MG63 (cell line): ENCODE results near the gene MYLK3. TPM values are rescaled to one million over a fixed set of nuclear protein-coding genes. Genes with fewer than 3 reads are reported as not detected.
"Not testable (repeated sequence)": the region's sequence is repeated elsewhere in the genome, so short reads cannot be mapped to it uniquely, and the experiment has no call there.

Source experiments
- DNase-seq: peaks from one replicate; pipeline ENCODE4 v3.0.0-alpha.2; 2020
- H3K27me3 ChIP-seq: fragments of 250-450 bp; sonication (Bioruptor Pico); 2 replicates; pipeline ENCODE4 v1.5.1; 2020; ENCODE audit warnings: mild to moderate bottlenecking, moderate library complexity
- H3K36me3 ChIP-seq: fragments of 250-450 bp; sonication (Bioruptor Pico); 2 replicates; pipeline ENCODE4 v1.5.1; 2020; ENCODE audit warnings: mild to moderate bottlenecking, moderate library complexity
- H3K4me3 ChIP-seq: fragments of 250-450 bp; sonication (Bioruptor Pico); 2 replicates; pipeline ENCODE4 v1.5.1; 2020; ENCODE audit warnings: mild to moderate bottlenecking, moderate library complexity
- H3K9me3 ChIP-seq: fragments of 250-450 bp; sonication (Bioruptor Pico); 2 replicates; pipeline ENCODE4 v1.5.1; 2020; ENCODE audit warnings: mild to moderate bottlenecking, moderate library complexity
- total RNA-seq: library from RNA; depleted of rRNA; stranded (reverse); fragments of >200 nt; shearing (Covaris generic); gene quantifications from 2 replicates; pipeline ENCODE4 v1.2.3, GENCODE V29; 2014; ENCODE audit warnings: low replicate concordance; rRNA removed

MYLK3 gene
- total RNA-seq, 1 experiment from 2014 or later = 0.10 TPM

DNA sequence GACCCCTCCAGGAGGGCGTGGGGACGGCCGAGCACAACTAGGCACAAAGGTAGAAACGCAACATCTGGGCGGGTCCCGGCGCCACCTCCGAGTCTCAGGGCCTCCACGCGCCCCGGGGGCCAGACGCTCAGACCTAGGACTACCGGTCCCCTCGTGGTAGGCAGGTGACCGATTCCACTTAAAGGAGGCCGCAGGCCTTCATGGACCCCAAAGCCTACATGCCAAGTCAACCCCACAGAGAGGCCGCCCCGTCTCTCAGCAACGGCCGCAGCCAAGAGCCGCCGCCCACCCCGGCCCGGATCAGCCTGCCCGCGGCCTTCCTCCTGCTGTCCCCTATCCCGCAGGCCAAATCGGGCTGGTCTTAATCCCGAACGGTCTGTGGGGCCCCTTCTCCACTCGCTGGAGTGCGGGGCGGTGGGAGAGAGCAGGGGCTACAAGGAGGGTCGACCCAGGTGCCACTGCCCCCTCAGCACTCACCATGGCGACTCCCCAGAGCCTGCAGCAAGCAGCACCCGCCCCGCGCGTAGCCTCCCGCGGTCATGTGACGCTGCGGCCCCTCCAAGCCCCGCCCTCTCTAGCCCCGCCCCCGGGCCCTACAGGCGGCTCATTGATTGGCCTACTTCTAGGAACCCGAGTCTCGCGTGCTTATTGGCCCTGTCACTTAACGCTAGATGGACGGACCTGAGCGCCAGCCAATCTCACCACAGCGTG lies 59.3 kb downstream of the MYLK3 start, which contains the start of gene VPS35:
TSS of gene VPS35 (minus strand) at position 525 of the 711 bp plus-strand sequence. CDS start at position 480, 45 bp downstream.
- Histone ChIP-seq H3K36me3 (peaks cover 31% of the 10 kb centered on the region), H3K27me3 (no peaks in the 10 kb centered on the region), H3K9me3 (no peaks in the 10 kb centered on the region), H3K4me3 (peak within 1 kb of the TSS; percentile 90)
- peak; percentile 99 for DNase-seq

DNA sequence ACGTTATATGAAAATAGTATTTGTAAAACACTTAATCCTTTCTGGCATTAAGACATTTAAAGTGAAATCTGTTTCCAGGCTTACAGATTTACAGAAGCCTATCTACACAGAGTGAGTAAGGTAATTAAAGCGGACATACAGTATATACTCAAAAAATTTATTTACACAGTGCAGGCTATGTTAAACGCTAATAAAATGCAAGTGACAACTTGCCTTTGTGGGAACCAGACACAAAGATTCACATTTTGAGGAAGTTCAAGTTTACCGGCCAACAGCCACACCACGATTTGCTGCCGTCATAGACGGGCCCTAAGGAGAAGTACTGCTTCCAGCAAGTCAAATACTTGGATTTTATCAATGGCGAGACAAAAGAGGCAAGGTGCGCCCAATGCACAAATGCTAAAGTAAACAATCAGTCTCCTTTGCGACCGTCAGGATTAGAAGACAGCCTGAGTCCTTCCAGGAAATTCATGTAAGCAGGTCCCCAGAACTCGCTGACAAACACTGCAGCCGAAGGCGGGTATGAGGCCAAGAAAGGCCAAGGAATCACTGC lies 60.0 kb downstream of the MYLK3 start:
- H3K4me3 ChIP-seq = peak overlapping the region; percentile 90
- H3K9me3 ChIP-seq = no peaks in the 10 kb centered on the region
- H3K36me3 ChIP-seq = peaks cover 29% of the 10 kb centered on the region
- no peak for DNase-seq
- H3K27me3 ChIP-seq = no peaks in the 10 kb centered on the region

DNA sequence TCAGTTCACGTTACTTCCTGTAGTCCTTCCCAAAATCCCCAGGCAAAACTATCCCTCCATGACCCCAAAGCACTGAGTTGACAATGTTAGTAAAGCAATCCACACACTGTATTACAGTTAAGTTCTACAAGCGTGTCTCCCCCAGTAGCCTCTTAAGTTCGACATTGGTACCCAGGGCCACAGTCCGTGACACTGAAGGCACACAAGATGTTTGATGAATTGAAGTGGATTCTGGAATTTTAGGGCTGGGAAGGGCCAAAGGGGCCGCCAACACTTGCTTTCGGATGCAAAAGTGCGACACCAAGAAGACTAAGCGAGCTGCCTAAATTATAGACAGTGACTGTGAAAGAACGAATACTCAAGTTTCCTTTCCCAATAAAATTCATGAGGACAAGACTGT lies 60.7 kb downstream of the MYLK3 start:
- Histone ChIP-seq H3K27me3 (no peaks in the 10 kb centered on the region), H3K4me3 (peak overlapping the region; percentile 90), H3K9me3 (no peaks in the 10 kb centered on the region), H3K36me3 (peaks cover 22% of the 10 kb centered on the region)
- DNase-seq = no peak

DNA sequence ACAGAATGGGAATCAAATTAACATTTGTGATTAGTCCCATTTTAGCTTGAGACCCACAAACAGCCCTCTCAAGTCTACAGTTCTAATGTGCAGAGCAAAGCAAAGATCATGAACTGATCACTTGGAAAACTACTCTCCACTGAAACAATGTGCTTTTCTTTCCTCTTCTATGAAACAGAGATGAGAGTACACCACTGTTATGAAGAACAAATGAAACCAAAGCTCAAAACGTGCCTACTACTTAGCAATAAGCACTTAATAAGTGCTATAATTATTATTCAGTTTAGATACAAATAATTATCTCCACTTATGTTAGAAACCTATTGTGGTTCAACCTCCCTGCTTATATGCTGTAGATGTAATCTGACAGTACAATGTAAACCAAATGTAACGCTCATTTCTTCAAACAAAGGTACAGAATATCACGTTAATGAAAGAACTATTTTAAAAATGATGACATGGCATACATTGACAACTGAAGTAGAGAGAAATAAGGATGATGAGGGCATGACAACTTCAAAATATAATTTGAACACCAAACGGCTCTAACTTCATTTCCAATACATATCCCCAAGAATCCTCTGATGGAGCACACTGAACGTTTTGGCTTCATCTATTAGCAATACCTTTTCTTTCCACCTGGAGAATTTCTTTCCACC lies 61.2 kb downstream of the MYLK3 start:
- H3K4me3 ChIP-seq = peak overlapping the region; percentile 90
- DNase-seq = no peak

DNA sequence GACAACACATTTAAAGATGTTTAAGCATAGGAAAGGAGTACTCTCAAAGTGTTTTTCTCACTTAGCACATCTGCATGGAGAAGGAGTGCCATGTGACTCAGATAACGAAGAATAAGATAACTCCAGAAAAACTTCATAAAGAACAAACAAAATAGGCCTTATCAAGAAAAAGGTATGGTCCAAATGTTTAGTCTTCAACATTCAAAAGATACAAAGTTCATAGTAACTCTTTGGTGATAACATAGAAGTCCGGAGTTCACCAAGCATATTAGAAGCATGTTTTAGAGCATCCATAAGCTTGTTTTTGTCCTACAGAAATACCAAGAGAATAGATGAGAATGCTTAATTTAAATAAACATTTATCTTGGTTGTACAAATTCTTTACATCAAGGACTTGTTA lies 66.3 kb downstream of the MYLK3 start:
- H3K4me3 ChIP-seq, H3K9me3 ChIP-seq, H3K27me3 ChIP-seq, DNase-seq: not testable (repeated sequence)
- H3K36me3 ChIP-seq = peaks cover 35% of the 10 kb centered on the region

More for the DNA sequence above, 61.2 kb downstream of the MYLK3 start:
- no peaks in the 10 kb centered on the region for H3K27me3 ChIP-seq
- H3K36me3 ChIP-seq = peaks cover 19% of the 10 kb centered on the region
- no peaks in the 10 kb centered on the region for H3K9me3 ChIP-seq

DNA sequence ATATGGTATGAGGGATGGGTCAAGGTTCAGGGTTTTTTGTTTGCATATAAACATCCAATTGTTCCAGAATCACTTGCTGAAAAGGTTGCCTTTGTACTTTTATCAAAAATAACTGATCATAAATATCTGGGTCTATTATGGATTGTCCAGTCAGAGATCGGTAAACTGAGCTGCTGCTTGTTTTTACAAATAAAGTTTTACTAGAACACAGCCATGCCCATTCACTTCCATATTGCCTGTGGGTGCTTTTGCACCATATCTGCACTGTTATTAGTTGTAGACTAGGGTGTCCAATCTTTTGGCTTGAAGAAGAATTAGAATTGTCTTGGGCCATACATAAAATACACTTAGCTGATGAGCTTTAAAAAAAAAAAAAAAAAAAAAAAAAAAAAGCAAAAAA lies 70.2 kb downstream of the MYLK3 start:
- not testable (repeated sequence) for DNase-seq, H3K27me3 ChIP-seq, H3K9me3 ChIP-seq, H3K4me3 ChIP-seq
- H3K36me3 ChIP-seq = peaks cover 62% of the 10 kb centered on the region

DNA sequence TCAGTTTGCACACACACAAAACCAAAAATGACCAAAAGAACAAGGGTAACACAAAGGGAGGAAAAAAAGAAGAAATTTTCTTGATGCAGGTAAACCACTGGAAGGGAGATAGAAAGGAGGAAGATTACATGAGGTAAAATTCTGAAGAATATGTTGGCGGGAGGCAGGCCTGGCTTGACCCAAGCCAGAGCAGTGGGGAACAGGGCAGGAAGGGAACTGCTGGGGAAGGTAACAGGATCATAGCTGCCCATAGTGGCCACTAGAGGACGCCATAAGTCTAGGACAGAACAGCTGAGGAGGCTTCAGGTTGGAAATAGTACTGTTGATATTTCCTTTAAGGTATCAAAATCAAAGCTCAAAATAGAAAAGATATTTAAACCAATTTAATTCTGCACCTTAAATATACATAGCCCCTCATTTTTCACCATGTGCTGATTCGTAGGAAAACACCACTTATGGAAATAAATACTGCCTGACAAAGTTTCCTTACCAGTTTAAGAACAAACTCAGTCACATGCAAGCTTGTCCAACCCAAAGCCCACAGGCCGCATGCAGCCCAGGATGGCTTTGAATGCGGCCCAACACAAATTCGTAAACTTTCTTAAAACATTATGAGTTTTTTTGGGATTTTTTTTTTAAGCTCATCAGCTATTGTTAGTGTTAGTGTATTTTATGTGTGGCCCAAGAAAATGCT lies 74.7 kb downstream of the MYLK3 start:
- Histone ChIP-seq H3K9me3 (no peaks in the 10 kb centered on the region), H3K4me3 (no peak overlapping the region), H3K36me3 (peaks cover 72% of the 10 kb centered on the region), H3K27me3 (no peaks in the 10 kb centered on the region)
- peak; percentile 37 for DNase-seq

DNA sequence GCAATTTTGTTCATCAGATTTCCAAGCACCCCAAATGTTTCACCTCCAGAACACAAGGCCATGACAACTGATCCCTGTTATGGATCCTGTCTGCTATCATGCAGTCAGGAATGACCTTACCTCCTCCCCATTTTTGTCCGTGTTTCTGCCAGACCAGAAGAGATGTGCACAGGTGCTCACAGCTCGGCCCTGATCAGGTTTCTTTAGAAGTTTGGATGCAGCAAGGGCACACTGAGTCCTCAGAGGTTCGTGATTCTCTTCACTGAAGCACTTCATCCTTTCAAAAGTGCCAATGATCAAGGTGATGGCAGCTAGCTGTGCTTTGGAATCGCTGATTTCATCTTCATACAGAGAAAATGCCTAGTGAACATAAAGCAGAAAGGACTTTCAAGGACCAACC lies 86.0 kb downstream of the MYLK3 start:
- Histone ChIP-seq H3K36me3 (peaks cover 67% of the 10 kb centered on the region), H3K4me3 (no peak overlapping the region), H3K9me3 (no peaks in the 10 kb centered on the region), H3K27me3 (no peaks in the 10 kb centered on the region)
- DNase-seq = no peak

DNA sequence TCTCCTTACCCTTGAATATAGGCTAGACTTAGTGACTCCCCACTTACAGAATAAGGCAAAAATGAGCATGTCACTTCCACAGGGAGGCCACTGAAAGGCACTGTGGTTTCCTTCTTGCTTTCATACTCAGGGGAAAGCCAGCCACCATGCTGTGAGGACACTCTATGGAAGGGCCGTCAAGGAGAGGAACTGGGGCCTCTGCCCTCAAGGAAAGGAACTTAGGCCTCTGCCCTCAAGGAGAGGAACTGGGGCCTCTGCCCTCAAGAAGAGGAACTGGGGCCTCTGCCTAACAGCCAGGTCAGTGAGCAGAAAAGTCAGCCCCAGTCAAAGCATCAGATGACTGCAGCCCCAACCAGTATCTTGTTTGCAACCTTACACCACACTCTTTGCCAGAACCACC lies 89.2 kb downstream of the MYLK3 start:
- Histone ChIP-seq H3K27me3 (no peaks in the 10 kb centered on the region), H3K36me3 (peaks cover 49% of the 10 kb centered on the region), H3K4me3 (no peak overlapping the region), H3K9me3 (no peaks in the 10 kb centered on the region)
- no peak for DNase-seq

Other genes with a start within 250 kb of the MYLK3 start
- 58.3 and 92.9 TPM in 2 replicates for gene SHCBP1, start 127.0 kb downstream of the MYLK3 start, total RNA-seq
- gene VPS35, start 59.2 kb downstream of the MYLK3 start, total RNA-seq = 134 and 163 TPM in 2 replicates
- 58.2 and 68.2 TPM in 2 replicates for gene ORC6, start 58.7 kb downstream of the MYLK3 start, total RNA-seq
- 13.6 and 32.5 TPM in 2 replicates for gene C16orf87, start 82.8 kb upstream of the MYLK3 start, total RNA-seq
- gene GPT2, start 136.0 kb upstream of the MYLK3 start, total RNA-seq = 62.7 and 67.1 TPM in 2 replicates
- gene DNAJA2, start 225.3 kb upstream of the MYLK3 start, total RNA-seq = 196 and 281 TPM in 2 replicates